HepG2 (cell line): ENCODE data around the gene PEX13. TPM values are rescaled to one million over a fixed set of nuclear protein-coding genes. Genes with fewer than 3 reads are reported as not detected.

Experiments
- MZF1 ChIP-seq: sonication (generic); formaldehyde crosslinking; IDR thresholded peaks from 2 replicates; pipeline ENCODE4 v1.8.1; 2023; ENCODE audit warnings: mild to moderate bottlenecking, missing genetic modification reagents, borderline replicate concordance
- NFKB2 ChIP-seq: sonication (generic); formaldehyde crosslinking; IDR thresholded peaks from 2 replicates; pipeline ENCODE4 v1.4.0; 2020; ENCODE audit warnings: missing genetic modification reagents, borderline replicate concordance
- PHF8 ChIP-seq: sonication (generic); formaldehyde crosslinking; IDR thresholded peaks from 2 replicates; pipeline ENCODE4 v1.5.0; 2020; ENCODE audit warnings: missing genetic modification reagents
- SIX4 ChIP-seq: sonication (generic); formaldehyde crosslinking; IDR thresholded peaks from 2 replicates; pipeline ENCODE4 v1.4.0; 2020; ENCODE audit warnings: missing genetic modification reagents
- ZNF329 ChIP-seq: sonication (generic); formaldehyde crosslinking; IDR thresholded peaks from 2 replicates; pipeline ENCODE4 v1.9.0; 2021; ENCODE audit warnings: low read depth, mild to moderate bottlenecking, missing genetic modification reagents
- ZNF547 ChIP-seq: sonication (generic); formaldehyde crosslinking; IDR thresholded peaks from 2 replicates; pipeline ENCODE4 v1.5.1; 2020; ENCODE audit warnings: mild to moderate bottlenecking, missing genetic modification reagents
- ZNF792 ChIP-seq: IDR thresholded peaks from 2 replicates; pipeline ENCODE4 v1.6.1; 2016
- ZSCAN9 ChIP-seq: IDR thresholded peaks from 2 replicates; pipeline ENCODE4 v1.6.1; 2016; ENCODE audit warnings: borderline replicate concordance
- polyA plus RNA-seq, 8 experiments: library from polyadenylated mRNA; depleted of rRNA in 3 of 8; stranded (reverse) in 7 of 8; unstranded in 1 of 8; fragments of >200 nt; fragmentation: Illumina TruSeq in 4 of 8; extraction: Trizol in 4 of 8; gene quantifications; 2 replicates each; pipeline versions ENCODE4 v1.2.1 to v1.2.3, GENCODE V29; 2011 to 2016; ENCODE audit warnings: low read depth in 4 of 8, missing spikeins in 1 of 8, mixed read lengths in 1 of 8; ENCODE audit not compliant: insufficient read depth in 1 of 8
- total RNA-seq, 5 experiments: library from RNA; depleted of rRNA; stranded (reverse); fragments of >200 nt; fragmentation: Illumina TruSeq; extraction: Trizol; gene quantifications; 2 replicates each; pipeline ENCODE4 v1.2.3, GENCODE V29; 2016; ENCODE audit warnings: low read depth in 1 of 5
- TF ChIP-seq, protein P1 (sequence below), 2 experiments: sonication (generic) in 1 of 2; formaldehyde crosslinking in 1 of 2; IDR thresholded peaks; 2 replicates each; pipeline versions ENCODE4 v1.4.0 to v1.6.1; 2018 to 2020; ENCODE audit warnings: missing genetic modification reagents in 2 of 2, borderline replicate concordance in 1 of 2, low read depth in 1 of 2, mild to moderate bottlenecking in 1 of 2, missing biosample characterization in 1 of 2
- TF ChIP-seq, protein P2 (sequence below): sonication (generic); formaldehyde crosslinking; IDR thresholded peaks from 2 replicates; pipeline ENCODE4 v1.4.0; 2020; ENCODE audit warnings: missing genetic modification reagents, borderline replicate concordance
- TF ChIP-seq, protein P3 (sequence below): sonication (generic); formaldehyde crosslinking; IDR thresholded peaks from 2 replicates; pipeline ENCODE4 v1.4.0; 2020; ENCODE audit warnings: missing genetic modification reagents
- TF ChIP-seq, protein P4 (sequence below): sonication (generic); formaldehyde crosslinking; IDR thresholded peaks from 2 replicates; pipeline ENCODE4 v1.5.1; 2020; ENCODE audit warnings: mild to moderate bottlenecking, missing genetic modification reagents, moderate library complexity
- TF ChIP-seq, protein P5 (sequence below): sonication (generic); formaldehyde crosslinking; IDR thresholded peaks from 2 replicates; pipeline ENCODE4 v1.4.0; 2020; ENCODE audit warnings: mild to moderate bottlenecking, missing genetic modification reagents
- TF ChIP-seq, protein P6 (sequence below): sonication (generic); formaldehyde crosslinking; IDR thresholded peaks from 2 replicates; pipeline ENCODE4 v1.4.0; 2020; ENCODE audit warnings: mild to moderate bottlenecking, missing genetic modification reagents

The PEX13 gene
- total and polyA plus RNA-seq, 2 of the 13 experiments (the other 11 are each of a cell fraction or from before 2014, with no cell fraction given) = 47.9 to 75.9 TPM

DNA sequence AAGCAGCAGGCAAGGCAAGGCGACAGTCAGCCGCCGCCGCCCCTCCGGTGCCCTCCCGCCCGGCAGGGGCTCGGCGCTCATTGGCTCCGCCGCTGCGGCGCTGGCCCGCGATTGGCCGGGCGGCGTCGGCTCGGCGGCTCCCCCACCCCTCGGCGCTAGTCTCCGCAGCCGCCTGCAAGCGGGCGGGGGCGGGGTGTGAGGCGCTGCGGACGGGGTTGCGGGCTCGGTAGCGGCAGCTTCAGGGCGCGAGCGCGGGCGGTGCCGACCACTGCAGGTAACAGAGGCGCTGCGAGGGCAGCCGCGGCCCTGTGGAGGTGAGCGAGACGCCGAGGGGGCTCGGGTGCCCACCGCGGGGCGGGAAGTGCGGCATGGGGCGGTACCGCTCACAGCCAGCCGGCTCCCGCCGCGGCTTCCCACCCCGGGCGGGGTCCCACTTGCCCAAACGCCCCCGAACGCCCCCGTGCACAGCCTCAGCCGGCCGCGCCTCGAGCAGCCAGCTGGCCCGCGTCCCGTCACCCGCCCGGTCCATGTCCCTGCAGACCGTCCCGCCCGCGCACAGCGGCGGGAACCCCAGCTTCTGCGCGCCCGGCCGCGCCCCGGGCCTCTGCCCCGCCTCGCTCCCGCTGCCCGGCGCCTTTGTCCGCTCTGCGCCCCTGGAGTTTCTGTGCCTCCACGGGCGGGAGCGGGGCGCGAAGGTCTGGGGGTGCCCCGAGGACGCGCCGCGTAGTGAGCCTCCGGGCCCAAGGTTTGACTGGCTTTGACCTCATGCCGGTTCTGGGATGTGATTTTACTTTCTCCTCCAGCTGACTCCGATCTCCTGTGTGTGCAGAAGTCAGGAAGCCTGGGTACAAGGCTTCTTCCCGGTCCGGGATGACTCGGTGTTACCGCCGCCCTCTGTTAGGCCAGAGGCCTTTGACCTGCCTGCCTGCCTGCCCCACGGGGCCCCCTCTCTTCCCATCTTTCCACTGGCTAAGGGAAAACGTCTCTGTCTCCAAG is 48.5 kb downstream of the PEX13 start, which contains the start of gene SANBR (continued):
- TF ChIP-seq NFKB2 (CRISPR knock-in tag) = 0 out of 2 replicates have a peak, but pooled peaks have one; percentile 73
- TF ChIP-seq, protein P1, sequence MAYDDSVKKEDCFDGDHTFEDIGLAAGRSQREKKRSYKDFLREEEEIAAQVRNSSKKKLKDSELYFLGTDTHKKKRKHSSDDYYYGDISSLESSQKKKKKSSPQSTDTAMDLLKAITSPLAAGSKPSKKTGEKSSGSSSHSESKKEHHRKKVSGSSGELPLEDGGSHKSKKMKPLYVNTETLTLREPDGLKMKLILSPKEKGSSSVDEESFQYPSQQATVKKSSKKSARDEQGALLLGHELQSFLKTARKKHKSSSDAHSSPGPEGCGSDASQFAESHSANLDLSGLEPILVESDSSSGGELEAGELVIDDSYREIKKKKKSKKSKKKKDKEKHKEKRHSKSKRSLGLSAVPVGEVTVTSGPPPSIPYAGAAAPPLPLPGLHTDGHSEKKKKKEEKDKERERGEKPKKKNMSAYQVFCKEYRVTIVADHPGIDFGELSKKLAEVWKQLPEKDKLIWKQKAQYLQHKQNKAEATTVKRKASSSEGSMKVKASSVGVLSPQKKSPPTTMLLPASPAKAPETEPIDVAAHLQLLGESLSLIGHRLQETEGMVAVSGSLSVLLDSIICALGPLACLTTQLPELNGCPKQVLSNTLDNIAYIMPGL (CRISPR knock-in tag; IDR thresholded peaks at IDR 0.05; ENCODE audit: borderline replicate concordance in 1 of 2, low read depth in 1 of 2) = peak; percentile 21 to 83; a peak in 3 of 4 replicates
- TF ChIP-seq ZSCAN9 (CRISPR knock-in tag) = 0 out of 2 replicates have a peak, but pooled peaks have one; percentile 49
- TF ChIP-seq MZF1 (CRISPR knock-in tag) = no peak
- no peak for TF ChIP-seq SIX4
- peak; percentile 82; the same call in 1 of the 2 replicates for TF ChIP-seq ZNF329 (CRISPR knock-in tag)
- peak; percentile 93 for TF ChIP-seq ZNF547
- TF ChIP-seq, protein P2, sequence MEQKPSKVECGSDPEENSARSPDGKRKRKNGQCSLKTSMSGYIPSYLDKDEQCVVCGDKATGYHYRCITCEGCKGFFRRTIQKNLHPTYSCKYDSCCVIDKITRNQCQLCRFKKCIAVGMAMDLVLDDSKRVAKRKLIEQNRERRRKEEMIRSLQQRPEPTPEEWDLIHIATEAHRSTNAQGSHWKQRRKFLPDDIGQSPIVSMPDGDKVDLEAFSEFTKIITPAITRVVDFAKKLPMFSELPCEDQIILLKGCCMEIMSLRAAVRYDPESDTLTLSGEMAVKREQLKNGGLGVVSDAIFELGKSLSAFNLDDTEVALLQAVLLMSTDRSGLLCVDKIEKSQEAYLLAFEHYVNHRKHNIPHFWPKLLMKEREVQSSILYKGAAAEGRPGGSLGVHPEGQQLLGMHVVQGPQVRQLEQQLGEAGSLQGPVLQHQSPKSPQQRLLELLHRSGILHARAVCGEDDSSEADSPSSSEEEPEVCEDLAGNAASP (CRISPR knock-in tag) = peak; percentile 63; the same call in 1 of the 2 replicates
- TF ChIP-seq, protein P3, sequence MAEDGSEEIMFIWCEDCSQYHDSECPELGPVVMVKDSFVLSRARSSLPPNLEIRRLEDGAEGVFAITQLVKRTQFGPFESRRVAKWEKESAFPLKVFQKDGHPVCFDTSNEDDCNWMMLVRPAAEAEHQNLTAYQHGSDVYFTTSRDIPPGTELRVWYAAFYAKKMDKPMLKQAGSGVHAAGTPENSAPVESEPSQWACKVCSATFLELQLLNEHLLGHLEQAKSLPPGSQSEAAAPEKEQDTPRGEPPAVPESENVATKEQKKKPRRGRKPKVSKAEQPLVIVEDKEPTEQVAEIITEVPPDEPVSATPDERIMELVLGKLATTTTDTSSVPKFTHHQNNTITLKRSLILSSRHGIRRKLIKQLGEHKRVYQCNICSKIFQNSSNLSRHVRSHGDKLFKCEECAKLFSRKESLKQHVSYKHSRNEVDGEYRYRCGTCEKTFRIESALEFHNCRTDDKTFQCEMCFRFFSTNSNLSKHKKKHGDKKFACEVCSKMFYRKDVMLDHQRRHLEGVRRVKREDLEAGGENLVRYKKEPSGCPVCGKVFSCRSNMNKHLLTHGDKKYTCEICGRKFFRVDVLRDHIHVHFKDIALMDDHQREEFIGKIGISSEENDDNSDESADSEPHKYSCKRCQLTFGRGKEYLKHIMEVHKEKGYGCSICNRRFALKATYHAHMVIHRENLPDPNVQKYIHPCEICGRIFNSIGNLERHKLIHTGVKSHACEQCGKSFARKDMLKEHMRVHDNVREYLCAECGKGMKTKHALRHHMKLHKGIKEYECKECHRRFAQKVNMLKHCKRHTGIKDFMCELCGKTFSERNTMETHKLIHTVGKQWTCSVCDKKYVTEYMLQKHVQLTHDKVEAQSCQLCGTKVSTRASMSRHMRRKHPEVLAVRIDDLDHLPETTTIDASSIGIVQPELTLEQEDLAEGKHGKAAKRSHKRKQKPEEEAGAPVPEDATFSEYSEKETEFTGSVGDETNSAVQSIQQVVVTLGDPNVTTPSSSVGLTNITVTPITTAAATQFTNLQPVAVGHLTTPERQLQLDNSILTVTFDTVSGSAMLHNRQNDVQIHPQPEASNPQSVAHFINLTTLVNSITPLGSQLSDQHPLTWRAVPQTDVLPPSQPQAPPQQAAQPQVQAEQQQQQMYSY (CRISPR knock-in tag) = peak; percentile 63; the same call in 1 of the 2 replicates
- TF ChIP-seq PHF8 (CRISPR knock-in tag) = peak; percentile 70
- TF ChIP-seq, protein P4, sequence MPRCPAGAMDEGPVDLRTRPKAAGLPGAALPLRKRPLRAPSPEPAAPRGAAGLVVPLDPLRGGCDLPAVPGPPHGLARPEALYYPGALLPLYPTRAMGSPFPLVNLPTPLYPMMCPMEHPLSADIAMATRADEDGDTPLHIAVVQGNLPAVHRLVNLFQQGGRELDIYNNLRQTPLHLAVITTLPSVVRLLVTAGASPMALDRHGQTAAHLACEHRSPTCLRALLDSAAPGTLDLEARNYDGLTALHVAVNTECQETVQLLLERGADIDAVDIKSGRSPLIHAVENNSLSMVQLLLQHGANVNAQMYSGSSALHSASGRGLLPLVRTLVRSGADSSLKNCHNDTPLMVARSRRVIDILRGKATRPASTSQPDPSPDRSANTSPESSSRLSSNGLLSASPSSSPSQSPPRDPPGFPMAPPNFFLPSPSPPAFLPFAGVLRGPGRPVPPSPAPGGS (CRISPR knock-in tag) = peak; percentile 78
- TF ChIP-seq ZNF792 (CRISPR knock-in tag) = no peak
- TF ChIP-seq, protein P5, sequence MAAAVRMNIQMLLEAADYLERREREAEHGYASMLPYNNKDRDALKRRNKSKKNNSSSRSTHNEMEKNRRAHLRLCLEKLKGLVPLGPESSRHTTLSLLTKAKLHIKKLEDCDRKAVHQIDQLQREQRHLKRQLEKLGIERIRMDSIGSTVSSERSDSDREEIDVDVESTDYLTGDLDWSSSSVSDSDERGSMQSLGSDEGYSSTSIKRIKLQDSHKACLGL (CRISPR knock-in tag) = peak; percentile 76; the same call in 1 of the 2 replicates
- TF ChIP-seq, protein P6, sequence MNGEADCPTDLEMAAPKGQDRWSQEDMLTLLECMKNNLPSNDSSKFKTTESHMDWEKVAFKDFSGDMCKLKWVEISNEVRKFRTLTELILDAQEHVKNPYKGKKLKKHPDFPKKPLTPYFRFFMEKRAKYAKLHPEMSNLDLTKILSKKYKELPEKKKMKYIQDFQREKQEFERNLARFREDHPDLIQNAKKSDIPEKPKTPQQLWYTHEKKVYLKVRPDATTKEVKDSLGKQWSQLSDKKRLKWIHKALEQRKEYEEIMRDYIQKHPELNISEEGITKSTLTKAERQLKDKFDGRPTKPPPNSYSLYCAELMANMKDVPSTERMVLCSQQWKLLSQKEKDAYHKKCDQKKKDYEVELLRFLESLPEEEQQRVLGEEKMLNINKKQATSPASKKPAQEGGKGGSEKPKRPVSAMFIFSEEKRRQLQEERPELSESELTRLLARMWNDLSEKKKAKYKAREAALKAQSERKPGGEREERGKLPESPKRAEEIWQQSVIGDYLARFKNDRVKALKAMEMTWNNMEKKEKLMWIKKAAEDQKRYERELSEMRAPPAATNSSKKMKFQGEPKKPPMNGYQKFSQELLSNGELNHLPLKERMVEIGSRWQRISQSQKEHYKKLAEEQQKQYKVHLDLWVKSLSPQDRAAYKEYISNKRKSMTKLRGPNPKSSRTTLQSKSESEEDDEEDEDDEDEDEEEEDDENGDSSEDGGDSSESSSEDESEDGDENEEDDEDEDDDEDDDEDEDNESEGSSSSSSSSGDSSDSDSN (CRISPR knock-in tag) = peak; percentile 89
